GM12864 (cell line): Measurements from ENCODE around the gene ERRFI1.
"Not testable (repeated sequence)": the region's sequence is repeated elsewhere in the genome, so short reads cannot be mapped to it uniquely, and the experiment has no call there.

ENCODE experiments used
- DNase-seq: peaks from one replicate; pipeline ENCODE4 v3.0.0-alpha.2; 2011; ENCODE audit warnings: low read depth
- H3K4me3 ChIP-seq: 2 replicates; pipeline ENCODE4 v1.5.1; 2011; ENCODE audit warnings: mild to moderate bottlenecking, low read depth, low read length, control low read depth
- TF ChIP-seq, protein P1 (sequence below): IDR thresholded peaks from 2 replicates; pipeline ENCODE4 v1.5.1; 2011; ENCODE audit warnings: low read depth, mild to moderate bottlenecking, moderate library complexity, low read length, control low read depth, inconsistent platforms; ENCODE audit errors: missing control alignments

ERRFI1 gene

GRCh38 chr1:8026153-8026975 is at the start of gene ERRFI1:
TSS of gene ERRFI1 (minus strand) at chr1:8026309. CDS start at chr1:8015619, 10,690 bp downstream.
- peak within 1 kb of the TSS; percentile 54 for H3K4me3 ChIP-seq
- DNase-seq = peak; percentile 52

DNA sequence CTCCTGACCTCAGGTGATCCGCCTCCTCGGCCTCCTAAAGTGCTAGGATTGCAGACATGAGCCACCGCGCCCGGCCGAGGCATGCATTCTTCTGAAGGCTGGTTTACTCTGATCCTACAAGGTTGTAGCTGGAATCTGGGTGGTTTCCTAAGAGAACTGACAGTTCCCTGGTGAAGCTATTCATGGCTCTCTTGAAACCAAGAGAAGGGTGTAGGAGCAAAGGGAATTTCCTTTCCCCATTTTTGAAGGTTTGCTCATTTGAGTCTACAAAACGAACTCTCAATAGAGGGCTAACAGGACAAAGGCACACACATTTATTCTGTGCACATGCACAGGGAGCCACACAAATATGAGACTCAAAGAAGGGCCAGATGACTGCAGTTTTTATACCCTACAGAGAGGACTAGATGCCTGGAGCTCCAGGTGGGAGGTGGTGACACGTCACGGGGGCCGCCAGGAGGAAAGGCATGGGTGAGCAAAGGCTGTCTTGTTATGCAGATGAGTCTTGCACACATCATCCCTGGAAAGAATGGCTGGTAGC is 49.5 kb upstream of the ERRFI1 start:
- no peak overlapping the region for H3K4me3 ChIP-seq
- TF ChIP-seq, protein P1, sequence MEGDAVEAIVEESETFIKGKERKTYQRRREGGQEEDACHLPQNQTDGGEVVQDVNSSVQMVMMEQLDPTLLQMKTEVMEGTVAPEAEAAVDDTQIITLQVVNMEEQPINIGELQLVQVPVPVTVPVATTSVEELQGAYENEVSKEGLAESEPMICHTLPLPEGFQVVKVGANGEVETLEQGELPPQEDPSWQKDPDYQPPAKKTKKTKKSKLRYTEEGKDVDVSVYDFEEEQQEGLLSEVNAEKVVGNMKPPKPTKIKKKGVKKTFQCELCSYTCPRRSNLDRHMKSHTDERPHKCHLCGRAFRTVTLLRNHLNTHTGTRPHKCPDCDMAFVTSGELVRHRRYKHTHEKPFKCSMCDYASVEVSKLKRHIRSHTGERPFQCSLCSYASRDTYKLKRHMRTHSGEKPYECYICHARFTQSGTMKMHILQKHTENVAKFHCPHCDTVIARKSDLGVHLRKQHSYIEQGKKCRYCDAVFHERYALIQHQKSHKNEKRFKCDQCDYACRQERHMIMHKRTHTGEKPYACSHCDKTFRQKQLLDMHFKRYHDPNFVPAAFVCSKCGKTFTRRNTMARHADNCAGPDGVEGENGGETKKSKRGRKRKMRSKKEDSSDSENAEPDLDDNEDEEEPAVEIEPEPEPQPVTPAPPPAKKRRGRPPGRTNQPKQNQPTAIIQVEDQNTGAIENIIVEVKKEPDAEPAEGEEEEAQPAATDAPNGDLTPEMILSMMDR = no peak
- DNase-seq = no peak

More at GRCh38 chr1:8026153-8026975, at the start of gene ERRFI1:
- TF ChIP-seq, protein P1 = no peak

DNA sequence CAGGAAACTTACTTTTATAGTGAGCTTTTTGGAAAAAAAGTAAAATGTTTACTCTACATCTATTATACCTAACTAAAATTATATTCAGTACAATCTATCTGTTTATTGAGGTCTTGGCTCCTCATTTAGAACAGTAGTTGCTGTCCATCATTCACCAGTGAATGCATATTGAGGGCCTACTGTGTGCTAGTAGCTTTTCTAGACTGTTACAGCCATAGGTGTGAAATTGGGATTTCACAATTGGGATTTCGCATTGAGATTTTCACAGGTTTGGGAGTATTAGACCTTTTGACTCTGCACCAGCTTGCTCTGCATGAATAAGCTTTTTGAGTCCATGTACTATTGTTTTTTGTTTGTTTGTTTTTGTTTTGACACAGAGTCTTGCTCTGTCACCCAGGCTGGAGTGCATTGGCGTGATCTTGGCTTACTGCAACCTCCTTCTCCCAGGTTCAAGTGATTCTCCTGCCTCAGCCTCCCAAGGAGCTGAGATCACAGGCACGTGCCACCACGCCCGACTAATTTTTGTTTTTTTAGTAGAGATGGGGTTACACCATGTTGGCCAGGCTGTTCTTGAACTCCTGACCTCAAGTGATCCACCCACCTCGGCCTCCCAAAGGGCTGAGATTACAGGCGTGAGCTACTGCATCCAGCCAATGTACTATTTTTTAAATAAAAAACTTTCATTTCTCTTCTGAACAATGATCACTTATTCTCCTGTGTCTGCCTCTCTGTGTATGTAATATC is 47.2 kb upstream of the ERRFI1 start:
- DNase-seq = no peak
- TF ChIP-seq, protein P1 = no peak
- H3K4me3 ChIP-seq = no peak overlapping the region

DNA sequence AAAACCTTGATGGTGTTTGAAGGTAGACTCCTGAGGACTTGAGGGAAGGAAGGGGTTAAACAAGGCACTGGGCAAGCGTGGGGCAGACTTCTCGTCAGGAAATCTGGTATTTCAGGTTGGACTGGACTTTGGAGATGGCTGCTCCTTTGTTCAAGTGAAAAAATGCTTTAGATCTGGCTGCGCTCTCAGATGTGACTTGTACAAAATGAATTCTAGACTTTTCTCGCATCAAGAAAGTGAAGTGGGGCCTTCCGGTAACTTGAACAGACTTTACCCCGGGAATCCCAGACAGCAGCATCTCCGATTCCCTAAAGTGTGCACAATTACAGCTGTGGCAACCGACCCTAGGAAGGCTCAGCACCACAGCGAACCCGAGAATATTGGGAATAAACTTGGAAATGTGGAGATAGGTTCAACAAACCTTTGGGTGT is 44.3 kb upstream of the ERRFI1 start:
- no peak for DNase-seq
- no peak overlapping the region for H3K4me3 ChIP-seq
- TF ChIP-seq, protein P1 = no peak

DNA sequence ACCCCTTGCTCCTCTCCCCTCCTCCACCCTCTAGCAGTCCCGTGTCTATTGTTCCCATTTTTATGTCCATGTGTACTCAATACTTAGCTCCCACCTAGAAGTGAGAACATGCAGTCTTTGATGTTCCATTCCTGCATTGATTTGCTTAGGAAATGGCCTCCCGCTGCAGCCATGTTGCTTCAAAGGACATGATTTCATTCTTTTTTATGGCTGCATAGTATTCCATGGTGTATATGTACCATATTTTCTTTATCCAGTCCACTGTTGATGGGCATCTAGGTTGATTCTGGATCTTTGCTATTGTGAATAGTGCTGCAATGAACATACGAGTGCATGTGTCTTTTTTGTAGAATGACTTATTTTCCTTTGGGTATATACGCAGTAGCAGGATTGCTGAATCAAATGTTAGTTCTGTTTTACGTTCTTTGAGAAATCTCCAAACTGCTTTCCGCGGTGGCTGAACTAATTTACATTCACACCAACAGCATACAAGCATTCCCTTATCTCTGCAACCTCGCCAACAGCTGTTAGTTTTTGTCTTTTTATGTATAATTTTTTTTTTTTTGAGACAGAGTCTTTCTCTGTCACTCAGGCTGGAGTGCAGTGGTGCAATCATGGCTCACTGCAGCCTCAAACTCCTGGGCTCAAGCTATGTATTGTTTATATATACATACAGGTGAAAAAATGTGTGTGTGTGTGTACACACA is 43.7 kb upstream of the ERRFI1 start:
- H3K4me3 ChIP-seq, DNase-seq: not testable (repeated sequence)

DNA sequence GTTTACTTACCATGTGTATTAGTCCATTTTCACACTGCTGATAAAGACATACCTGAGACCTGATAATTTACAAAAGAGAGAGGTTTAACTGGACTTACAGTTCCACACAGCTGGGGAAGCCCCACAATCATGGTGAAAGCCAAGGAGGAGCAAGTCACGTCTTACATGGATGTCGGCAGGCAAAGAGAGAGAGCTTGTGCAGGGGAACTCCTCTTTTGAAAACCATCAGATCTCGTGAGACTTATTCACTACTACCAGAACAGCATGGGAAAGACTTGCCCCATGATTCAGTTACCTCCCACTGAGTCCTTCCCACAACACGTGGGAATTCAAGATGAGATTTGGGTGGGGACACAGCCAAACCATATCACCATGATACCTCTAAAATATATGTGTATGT is 39.3 kb upstream of the ERRFI1 start:
- TF ChIP-seq, protein P1 = no peak
- no peak overlapping the region for H3K4me3 ChIP-seq
- no peak for DNase-seq
